GM04503 (cell line): ENCODE data around the gene SH3PXD2A.
"Not testable (repeated sequence)": the region's sequence is repeated elsewhere in the genome, so short reads cannot be mapped to it uniquely, and the experiment has no call there.

Experiments used
- DNase-seq: peaks from one replicate; pipeline ENCODE4 v3.0.0-alpha.2; 2012; ENCODE audit warnings: low read depth

SH3PXD2A gene

DNA sequence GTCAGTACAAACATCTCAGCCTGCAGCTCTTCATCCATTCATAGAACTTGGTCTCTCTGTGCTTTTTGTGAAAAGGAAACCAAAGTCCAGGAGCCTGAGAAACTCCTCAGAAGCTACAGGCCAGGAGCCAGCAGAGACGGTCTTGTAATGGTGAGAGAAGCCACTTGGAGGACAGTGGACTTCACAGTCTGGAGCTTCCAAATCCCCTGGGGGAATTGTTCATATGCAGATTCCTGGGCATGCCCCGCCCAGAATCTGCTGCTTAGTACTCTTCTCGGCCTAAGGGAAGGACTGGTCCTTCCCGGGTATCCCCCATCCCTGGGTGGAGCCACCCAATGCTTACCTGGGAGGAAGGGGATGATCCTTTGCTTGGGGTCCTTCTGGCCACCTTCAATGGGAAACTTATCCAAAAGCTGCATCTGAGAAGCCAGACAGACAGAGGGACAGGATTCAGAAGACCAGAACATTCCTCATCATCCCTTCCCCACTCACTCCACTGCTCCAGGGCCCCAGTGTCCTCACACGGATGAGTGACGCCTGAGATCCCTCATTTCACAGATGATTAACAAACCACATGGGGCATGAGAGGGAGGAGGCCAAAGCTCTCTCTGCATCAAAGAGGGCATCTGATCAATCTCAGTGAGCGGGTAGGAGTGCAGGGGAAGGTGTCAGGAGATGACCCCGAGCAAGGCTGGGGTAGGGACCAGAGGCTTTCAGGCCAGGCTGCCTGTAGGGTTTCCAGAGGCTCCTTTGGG is 88.4 kb downstream of the SH3PXD2A start:
- DNase-seq = no peak

DNA sequence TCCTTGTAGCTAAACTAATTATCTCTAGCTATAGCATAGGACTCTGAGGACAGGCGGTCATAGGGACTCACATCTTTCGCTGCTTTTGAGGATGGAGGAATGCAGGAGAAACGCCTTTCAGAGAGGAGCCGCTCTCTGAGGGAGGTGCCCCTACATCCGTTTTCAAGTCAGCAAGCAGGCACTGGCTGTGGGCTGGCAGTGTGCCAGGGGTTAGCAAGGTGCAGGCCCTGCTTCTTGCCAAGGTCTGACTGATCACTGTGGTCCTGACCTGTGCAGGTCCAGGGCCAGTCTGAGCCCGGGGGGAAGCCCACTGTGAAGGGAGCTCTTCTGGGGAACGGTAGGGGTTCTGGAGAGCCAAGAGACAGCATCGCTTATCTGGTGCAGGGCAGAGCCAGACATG is 89.4 kb downstream of the SH3PXD2A start:
- DNase-seq = no peak

DNA sequence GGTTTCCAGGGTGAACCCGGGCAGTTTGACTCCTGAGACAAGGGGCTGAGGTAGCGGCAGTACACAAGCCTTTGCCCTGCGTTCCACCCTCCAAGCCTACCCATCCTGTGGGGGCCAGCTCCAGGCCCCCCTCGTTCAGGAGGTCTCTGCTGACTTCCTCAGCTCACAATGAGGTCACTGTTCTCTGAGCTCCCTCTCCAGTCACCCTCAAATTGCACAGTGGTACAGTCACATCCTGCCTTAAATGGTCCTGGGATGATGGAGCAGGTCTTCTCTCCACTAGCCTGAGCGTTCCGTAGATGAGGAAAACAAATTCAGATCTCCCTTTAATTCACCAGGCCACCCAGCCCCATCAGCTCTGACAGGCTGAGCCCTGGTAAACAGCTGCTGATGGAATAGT is 90.2 kb downstream of the SH3PXD2A start:
- no peak for DNase-seq

DNA sequence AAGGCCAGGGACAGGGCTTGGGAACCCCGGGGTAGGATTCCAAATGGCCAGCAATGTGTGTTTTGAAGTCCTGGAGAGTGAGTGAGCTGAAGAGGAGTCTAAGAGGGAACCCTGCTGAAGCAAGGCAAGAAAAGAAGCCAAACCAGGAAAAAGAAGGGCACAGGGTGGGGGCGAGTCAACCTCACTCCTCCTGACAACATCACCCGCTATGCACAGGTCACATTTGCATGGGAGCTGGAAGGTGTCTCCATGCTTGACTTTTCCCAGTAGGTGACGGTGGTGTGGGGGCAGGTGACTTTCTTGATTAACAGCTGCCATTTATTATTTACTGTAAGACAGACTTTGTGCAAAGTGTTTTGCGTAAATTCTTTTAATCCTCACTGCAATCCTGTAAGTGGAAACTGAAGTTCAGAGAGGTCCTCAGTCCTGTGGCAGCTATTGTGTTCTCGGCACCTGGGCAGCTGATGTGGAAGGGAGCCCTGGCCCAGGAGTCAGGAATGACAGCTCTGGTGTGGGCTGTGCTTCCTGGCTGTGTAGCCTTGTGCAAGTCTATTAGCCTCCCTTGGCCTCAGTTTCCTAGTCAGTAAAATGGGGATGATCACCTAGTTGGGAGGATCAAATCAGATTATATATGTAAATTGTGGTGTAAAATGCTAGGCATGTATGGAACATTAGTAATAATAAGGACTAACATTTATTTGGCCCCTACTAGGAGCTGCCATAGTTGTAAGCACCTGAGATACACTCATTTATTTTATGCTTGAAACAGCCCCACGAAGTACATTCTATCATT is 90.9 kb downstream of the SH3PXD2A start:
- DNase-seq = no peak

DNA sequence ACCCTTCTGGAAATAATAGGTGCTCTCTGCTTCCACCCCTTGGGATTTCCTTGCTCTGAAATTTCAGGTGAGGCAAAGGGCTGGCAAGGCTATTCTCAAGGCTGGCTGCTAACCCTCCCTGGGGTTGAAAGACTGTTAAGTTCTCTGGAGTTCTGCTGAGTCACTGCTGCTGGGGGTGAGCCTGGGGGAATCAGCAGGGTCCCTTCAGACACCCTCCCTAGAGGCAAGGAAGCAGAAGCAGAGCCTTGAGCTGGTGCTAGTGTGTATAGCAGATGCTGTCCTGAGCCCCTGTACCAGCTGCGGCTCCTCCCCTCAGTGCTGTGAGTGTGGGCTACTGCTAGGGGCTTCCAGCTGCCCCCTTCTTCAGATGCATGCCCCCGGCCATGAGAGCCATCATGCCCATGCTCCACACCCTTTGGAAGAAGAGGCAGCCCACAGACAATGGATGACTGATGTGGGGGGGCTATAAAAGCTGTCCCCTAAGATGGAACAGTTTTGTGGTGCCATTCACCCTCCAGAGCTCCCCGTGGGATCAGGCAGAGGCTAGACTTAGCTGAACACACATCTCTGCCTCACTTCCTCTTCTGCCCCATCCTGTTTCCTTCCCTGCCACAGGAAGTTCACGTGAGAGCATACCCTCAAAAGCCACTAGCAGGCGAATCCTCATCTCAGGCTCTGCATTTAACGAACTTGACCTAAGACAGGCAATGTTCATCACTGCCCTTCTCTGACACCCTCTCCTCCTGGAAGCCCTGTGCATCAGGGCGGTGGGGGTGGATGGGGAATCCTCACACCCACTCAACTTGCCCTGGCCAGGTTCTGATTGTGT is 91.8 kb downstream of the SH3PXD2A start:
- DNase-seq = no peak

DNA sequence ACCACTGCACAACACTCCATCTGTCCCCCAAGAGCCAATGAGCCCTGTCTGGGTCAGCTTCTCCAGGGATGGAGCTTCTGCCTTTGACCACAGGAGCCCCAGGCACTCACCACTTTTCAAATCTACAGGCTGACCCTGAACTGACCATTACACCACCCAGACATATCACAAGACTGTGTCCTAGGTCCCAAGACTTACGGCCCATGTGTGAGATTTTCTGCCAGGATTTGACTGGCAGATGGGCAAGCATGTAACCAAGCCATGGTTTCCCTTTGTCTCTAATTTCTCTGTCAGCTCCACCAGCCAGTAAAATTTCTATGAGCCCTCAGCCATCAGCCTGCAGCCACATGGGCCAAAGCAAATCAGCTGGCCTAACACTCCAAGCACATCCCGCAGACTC is 92.5 kb downstream of the SH3PXD2A start:
- no peak for DNase-seq

DNA sequence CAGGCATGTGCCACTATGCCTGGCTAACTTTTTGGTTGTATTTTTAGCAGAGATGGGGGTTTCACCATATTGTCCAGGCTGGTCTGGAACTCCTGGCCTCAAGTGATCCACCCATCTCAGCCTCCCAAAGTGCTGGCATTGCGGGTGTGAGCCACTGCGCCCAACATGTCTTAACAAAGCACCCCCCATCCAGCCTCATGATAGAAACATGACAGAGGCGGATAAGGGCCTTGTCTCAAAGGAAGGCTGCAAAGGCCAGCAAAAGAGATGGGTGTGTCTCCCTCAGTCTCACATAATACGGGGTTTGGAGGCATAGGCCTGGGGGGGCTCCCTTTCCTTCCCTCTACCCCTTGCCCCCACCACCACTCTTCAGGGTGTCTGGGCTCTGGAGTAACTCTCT is 93.2 kb downstream of the SH3PXD2A start:
- no peak for DNase-seq

DNA sequence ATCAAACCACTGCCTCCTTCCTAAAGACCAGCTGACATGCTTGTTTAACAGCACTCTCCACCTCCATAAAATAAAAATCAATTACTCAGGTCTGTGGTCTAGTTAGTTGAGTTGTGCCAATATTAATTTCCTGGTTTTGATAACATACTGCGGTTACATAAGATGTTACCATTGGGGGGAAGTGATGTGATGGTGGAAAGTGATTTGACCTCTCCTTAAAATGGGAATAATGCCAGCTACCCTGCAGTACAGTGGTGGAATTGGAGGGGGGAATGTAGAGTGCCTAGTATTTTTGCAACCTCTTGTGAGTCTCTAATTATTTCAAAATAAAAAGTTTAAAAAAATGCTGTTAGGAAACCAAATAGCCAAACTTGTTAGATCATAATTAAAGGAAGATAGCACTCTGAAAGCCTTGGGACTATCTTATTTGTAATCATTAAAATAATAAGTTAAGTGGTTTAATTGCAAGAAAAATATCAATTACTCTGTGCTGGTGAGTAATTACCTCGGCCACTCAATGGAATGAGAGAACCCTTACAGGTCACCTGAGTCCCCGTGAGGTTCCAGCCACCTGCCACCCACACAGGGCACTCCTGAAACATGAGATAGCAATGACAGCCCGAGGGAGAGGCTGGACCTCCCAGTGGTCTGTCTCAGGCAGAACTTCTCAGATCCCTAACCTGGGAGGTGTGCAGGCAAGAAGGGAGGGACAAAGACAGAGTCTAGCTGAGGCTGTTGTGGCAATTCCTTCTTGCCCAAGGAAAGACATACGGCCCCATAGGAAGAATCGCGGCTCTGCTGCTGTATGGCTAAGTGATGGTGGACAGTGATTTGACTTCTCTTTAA is 94.1 kb downstream of the SH3PXD2A start:
- DNase-seq = no peak

DNA sequence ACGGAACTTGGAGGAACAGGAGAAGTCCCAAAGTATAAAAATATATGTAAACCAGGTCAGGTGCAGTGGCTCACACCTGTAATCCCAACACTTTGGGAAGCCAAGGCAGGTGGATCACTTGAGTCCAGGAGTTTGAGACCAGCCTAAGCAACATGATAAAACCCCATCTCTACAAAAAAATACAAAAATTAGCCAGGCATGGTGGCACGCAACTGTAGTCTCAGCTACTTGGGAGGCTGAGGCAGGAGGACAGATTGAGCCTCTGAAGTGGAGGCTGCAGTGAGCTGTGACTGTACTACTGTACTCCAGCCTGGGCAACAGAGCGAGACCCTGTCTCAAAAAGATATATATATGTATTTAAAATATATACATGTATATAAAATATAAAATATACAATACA is 95.1 kb downstream of the SH3PXD2A start:
- DNase-seq = not testable (repeated sequence)

DNA sequence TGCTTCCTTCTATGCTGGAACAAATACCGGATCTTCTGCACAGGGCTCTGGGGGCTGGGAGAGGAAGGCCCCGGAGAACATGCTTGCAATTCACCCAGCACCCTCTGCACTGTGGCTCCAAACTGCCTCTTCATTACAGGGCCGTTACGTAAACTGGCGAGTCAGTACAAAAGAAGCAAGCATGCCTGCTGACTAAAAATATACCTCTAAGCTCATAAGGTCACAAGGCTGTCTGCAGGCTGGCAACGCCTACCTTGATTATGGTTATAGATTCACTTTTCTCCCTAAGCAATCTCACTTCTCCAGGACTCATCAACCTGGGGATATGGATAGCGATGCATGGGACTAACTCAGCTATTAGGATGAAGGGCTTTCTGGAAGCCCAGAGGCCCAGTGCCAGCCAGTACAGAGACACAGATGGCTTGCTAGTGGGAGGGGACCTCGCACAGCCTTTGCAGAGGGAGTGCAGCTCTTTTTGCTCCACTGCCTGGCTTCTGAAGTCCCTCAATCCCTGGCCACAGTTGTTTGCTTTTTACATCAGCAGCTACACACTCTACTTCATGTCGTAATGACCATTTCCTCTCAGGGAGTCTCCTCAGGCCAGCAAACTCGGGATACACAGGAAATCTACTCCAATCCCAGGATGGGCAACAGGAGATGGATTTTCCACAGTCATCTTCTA is 96.1 kb downstream of the SH3PXD2A start:
- no peak for DNase-seq

DNA sequence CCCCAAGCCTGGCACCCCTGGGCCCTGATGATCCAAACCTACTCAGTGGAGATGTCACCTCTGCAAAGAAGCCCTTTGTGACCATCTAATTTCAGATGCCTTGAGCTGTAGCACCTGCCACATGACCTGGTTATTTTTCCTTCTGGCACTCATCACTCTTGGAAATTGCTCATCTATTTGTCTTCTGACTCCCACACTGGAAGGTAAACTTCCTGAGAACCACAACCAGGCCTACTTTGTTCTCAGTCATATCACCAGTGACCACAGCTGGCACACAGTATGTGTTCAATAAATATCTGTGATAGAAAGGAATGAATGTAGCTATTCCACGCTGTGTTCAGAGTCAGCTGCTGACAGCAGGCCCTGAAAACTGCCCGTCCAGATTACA is 97.1 kb downstream of the SH3PXD2A start:
- no peak for DNase-seq

DNA sequence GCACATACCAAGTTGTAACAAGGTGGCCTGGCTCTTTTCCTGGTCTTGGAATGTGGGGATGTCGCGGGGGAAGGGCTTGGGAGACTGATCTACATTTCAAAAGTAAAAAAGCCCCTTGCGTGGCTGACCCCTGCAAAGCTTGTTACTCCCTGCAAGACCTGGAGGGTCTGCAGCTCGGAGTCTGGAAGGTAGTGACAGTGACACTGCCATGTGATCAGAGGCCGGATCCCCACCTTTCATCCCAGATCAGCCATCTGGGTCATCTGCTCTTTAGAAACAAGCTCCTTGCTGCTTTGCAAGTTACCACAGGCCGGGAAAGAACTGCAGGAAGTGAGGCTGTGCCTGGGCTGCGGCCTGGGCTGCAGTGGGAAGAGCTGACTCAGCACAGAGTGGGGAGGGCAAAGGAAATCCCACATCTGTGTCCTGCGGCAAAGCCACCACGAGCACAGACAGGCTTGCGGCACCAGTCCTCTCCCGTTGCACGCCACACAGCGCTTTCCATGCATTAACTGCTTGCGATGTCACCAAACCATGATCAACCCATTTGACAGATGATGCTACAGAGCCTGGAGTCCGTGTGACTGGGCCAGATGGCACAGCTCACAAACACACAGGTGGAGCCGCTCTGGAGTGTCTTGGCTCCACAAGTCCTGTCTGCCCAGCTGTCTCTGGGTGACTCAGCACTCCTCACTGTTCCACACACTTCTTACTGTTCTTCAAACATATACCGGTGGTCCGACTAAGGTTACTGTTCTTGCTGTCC is 97.7 kb downstream of the SH3PXD2A start:
- DNase-seq = no peak

DNA sequence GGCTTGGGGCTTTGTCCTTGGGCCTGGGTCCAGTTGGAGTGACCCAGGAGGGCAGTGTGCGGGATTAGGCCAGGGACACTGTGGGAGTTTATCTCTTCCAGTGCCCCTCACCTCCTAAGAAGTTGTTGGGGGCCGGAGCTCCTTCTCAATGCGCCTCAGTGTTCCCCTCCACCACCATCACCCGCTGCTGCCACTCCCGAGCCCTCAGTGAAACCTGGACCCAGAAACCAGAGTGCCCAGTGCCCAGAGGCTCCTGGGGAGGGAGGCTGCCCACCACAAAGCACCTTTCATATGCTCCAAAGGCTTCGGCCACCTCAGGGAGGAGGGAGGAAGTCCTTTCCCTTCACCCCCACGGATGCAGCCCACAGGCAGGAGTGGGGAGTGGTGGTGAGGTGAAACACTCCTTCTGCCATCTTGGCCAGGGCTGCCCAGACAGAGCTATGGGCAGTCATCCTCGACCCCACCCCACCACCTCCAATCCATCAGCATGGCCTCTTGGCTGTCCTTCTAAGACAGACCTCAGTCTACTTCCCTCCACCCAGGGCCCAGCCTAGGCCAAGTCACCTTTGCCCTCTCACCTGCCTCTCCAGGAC is 99.0 kb downstream of the SH3PXD2A start:
- no peak for DNase-seq

DNA sequence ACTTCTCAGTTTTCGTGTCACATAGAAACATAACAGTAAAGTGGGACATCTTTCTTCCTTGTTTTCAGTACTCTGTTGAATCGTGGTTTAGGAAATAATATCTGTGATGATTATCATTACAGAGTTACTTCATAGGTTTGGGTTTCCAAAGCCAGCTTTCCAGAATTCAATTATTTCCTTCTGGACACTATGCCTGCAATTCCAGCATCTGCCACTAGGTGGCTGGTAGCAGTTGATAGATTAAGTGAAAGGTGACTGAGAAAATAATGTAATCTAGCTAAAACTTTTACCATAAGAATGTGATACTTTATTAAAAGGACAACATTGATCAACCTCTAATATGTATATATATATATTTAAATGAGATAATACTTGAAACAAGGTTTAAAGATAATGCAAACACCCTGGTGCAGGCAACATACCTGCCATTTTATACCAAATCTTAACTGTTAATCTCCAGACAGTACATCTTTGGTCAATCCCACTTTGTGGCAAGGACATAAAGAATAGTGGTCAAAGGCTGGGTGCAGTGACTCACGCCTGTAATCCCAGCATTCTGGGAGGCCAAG is 102.6 kb downstream of the SH3PXD2A start:
- DNase-seq = no peak

DNA sequence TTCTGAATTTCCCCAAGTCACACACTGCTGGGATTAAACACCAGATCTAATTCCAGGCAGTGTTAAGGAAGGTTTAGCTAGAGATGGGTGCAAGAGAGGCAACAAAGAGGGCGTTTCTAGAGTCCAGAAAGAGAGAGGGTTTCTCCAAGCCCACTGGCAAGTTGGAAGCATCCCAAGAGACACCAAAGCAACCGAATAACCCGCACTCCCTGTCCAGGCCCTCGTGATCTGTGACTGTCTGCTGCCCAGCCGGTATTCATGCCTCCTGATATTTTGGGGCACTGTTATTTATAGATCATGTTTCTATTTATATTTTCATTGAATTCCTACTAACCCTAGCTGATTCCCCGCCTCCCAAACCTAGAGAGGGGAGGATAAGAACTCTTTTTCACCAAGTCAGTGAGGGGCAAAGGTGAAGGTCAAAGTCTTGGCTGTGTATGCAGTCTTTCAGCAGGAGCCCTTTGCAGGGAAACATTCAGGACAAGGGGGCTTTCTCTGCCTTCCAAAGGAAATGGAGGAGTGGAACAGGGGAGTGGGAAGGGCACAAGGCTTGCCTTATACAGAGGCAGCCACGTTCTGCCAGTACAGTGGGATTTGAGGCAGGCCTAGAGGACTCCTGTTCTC is 103.6 kb downstream of the SH3PXD2A start:
- no peak for DNase-seq

DNA sequence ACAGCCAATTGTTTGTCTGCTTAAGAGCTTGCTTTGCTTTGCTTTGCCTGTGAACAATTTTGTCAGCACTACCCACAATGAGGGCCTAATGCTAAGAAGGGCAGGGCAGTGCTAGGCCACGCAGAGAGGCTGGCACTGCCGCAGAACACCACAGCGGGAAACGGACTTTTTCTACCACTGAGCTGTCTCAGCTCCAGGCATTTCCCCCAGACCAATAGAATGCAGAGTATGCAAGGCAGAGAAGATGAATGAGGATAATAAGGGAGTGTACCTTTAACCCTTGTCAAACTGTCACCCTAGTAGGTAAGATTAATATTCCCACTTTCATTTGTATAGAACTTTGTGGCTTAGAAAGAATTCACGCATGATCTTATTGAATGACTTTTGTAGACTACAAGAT is 104.5 kb downstream of the SH3PXD2A start:
- DNase-seq = no peak

DNA sequence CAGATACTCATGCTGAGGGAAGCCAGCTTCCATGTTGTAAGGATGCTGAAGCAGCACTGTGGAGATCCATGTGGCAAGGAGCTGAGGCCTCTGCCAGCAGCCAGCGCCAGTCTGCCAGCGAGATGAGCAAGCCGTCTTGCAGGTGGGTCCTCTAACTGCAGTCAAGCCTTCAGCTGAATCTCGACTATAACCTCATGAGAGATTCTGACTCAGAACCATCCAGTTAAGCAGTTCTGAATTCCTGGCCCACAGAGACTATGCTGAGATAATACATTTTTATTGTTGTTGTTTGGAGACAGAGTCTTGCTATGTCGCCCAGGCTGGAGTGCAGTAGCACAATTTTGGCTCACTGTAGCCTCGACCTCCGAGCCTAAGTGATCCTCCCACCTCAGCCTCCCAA is 105.6 kb downstream of the SH3PXD2A start:
- no peak for DNase-seq

DNA sequence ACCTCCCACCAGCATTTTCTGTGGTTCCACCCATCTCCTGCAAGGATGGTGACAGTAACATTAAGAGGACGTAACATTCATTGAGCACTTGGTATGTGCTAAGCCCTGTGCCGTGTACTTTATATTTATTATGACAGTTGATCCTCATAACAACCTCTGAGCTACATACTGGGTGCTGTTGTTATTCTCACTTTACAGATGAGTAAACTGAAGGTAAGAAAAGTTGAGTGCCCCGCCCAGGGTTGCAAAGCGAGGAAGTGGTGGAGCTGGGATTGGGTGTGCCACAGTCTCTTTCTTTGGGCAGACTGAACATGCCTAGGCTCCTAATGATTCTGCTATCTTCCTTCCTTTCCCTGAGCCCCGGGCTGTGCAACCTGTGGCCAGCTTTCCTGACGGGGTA is 107.4 kb downstream of the SH3PXD2A start:
- DNase-seq = no peak

DNA sequence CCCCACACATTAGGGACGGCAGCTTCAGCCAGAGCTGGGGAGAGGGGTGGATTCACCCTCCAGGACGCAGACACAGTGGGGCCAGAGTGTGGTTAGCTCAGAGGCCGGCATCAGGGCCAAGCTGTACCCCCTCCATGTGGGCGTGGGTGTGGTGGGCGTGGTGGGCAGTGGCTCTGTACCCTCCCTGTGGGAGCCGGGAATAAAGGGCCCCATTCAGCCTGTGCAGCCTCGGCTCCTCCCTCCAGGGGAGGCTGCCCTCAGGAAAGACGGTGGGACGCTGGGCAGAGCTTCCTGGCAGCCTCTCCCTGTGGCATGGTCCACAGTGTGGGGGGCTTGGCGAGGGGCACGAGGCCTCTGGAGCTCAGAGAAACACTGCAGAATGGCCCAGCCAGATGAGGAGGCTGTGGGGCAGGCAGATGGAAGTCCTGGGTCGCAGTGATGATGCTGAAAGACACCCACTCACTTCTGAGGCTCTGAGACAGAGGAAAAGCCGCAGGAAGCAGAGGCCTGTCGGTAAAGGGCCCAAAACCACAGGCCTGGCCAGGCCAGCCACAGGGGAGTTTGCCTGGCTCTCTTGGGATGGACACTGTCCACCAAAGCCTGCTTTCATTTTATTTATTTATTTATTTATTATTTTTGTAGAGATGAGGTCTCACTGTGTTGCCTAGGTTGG is 108.0 kb downstream of the SH3PXD2A start:
- no peak for DNase-seq
